H1 (cell line): ENCODE data around the gene LGI4. TPM values are rescaled to one million over a fixed set of nuclear protein-coding genes. Genes with fewer than 3 reads are reported as not detected.

Source experiments
- PHF8 ChIP-seq: fragments of 200-600 bp; sonication (generic); conservative IDR thresholded peaks from 2 replicates; pipeline ENCODE4 v1.7.1; 2012; ENCODE audit warnings: low read depth, mild to moderate bottlenecking, inconsistent platforms, low read length, moderate library complexity
- POLR2AphosphoS5 ChIP-seq: IDR thresholded peaks from 2 replicates; pipeline ENCODE4 v1.6.1; 2011; ENCODE audit warnings: low read depth, low read length
- polyA plus RNA-seq, 7 experiments: library from polyadenylated mRNA; depleted of rRNA in 3 of 7; stranded (reverse) in 5 of 7; unstranded in 2 of 7; fragments of >200 nt in 5 of 7; fragments of 200-250 nt in 2 of 7; gene quantifications; 1 replicate in 5 of 7; 2 replicates in 1 of 7; 4 replicates in 1 of 7; pipeline versions ENCODE4 v1.2.1 to v1.2.3, GENCODE V29; 2011 to 2013; ENCODE audit warnings: missing spikeins in 2 of 7, mixed read lengths in 2 of 7
- total RNA-seq: library from RNA; stranded (reverse); fragmentation: NEBNext Ultra II Directional; extraction: Animal tissue kit (Norgen Biotek cat#: 25700); gene quantifications from 2 replicates; pipeline ENCODE4 v1.2.1, GENCODE V29; 2021
- TF ChIP-seq, protein P1 (sequence below): fragments of 300-600 bp; sonication (generic); IDR thresholded peaks from 2 replicates; pipeline ENCODE4 v1.7.1; 2012; ENCODE audit warnings: low read length, moderate library complexity, mild to moderate bottlenecking, inconsistent platforms; ENCODE audit not compliant: insufficient replicate concordance
- TF ChIP-seq, protein P2 (sequence below): IDR thresholded peaks from 2 replicates; pipeline ENCODE4 v1.6.1; 2012; ENCODE audit warnings: low read length, inconsistent platforms

The LGI4 gene
- total and polyA plus RNA-seq, 2 of the 8 experiments (the other 6 are each of a cell fraction or from before 2014, with no cell fraction given) = 2.0 to 8.2 TPM

- TF ChIP-seq, protein P1, sequence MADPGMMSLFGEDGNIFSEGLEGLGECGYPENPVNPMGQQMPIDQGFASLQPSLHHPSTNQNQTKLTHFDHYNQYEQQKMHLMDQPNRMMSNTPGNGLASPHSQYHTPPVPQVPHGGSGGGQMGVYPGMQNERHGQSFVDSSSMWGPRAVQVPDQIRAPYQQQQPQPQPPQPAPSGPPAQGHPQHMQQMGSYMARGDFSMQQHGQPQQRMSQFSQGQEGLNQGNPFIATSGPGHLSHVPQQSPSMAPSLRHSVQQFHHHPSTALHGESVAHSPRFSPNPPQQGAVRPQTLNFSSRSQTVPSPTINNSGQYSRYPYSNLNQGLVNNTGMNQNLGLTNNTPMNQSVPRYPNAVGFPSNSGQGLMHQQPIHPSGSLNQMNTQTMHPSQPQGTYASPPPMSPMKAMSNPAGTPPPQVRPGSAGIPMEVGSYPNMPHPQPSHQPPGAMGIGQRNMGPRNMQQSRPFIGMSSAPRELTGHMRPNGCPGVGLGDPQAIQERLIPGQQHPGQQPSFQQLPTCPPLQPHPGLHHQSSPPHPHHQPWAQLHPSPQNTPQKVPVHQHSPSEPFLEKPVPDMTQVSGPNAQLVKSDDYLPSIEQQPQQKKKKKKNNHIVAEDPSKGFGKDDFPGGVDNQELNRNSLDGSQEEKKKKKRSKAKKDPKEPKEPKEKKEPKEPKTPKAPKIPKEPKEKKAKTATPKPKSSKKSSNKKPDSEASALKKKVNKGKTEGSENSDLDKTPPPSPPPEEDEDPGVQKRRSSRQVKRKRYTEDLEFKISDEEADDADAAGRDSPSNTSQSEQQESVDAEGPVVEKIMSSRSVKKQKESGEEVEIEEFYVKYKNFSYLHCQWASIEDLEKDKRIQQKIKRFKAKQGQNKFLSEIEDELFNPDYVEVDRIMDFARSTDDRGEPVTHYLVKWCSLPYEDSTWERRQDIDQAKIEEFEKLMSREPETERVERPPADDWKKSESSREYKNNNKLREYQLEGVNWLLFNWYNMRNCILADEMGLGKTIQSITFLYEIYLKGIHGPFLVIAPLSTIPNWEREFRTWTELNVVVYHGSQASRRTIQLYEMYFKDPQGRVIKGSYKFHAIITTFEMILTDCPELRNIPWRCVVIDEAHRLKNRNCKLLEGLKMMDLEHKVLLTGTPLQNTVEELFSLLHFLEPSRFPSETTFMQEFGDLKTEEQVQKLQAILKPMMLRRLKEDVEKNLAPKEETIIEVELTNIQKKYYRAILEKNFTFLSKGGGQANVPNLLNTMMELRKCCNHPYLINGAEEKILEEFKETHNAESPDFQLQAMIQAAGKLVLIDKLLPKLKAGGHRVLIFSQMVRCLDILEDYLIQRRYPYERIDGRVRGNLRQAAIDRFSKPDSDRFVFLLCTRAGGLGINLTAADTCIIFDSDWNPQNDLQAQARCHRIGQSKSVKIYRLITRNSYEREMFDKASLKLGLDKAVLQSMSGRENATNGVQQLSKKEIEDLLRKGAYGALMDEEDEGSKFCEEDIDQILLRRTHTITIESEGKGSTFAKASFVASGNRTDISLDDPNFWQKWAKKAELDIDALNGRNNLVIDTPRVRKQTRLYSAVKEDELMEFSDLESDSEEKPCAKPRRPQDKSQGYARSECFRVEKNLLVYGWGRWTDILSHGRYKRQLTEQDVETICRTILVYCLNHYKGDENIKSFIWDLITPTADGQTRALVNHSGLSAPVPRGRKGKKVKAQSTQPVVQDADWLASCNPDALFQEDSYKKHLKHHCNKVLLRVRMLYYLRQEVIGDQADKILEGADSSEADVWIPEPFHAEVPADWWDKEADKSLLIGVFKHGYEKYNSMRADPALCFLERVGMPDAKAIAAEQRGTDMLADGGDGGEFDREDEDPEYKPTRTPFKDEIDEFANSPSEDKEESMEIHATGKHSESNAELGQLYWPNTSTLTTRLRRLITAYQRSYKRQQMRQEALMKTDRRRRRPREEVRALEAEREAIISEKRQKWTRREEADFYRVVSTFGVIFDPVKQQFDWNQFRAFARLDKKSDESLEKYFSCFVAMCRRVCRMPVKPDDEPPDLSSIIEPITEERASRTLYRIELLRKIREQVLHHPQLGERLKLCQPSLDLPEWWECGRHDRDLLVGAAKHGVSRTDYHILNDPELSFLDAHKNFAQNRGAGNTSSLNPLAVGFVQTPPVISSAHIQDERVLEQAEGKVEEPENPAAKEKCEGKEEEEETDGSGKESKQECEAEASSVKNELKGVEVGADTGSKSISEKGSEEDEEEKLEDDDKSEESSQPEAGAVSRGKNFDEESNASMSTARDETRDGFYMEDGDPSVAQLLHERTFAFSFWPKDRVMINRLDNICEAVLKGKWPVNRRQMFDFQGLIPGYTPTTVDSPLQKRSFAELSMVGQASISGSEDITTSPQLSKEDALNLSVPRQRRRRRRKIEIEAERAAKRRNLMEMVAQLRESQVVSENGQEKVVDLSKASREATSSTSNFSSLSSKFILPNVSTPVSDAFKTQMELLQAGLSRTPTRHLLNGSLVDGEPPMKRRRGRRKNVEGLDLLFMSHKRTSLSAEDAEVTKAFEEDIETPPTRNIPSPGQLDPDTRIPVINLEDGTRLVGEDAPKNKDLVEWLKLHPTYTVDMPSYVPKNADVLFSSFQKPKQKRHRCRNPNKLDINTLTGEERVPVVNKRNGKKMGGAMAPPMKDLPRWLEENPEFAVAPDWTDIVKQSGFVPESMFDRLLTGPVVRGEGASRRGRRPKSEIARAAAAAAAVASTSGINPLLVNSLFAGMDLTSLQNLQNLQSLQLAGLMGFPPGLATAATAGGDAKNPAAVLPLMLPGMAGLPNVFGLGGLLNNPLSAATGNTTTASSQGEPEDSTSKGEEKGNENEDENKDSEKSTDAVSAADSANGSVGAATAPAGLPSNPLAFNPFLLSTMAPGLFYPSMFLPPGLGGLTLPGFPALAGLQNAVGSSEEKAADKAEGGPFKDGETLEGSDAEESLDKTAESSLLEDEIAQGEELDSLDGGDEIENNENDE = no peak
- TF ChIP-seq, protein P2, sequence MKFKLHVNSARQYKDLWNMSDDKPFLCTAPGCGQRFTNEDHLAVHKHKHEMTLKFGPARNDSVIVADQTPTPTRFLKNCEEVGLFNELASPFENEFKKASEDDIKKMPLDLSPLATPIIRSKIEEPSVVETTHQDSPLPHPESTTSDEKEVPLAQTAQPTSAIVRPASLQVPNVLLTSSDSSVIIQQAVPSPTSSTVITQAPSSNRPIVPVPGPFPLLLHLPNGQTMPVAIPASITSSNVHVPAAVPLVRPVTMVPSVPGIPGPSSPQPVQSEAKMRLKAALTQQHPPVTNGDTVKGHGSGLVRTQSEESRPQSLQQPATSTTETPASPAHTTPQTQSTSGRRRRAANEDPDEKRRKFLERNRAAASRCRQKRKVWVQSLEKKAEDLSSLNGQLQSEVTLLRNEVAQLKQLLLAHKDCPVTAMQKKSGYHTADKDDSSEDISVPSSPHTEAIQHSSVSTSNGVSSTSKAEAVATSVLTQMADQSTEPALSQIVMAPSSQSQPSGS = no peak
- no peak for TF ChIP-seq PHF8
- TF ChIP-seq POLR2AphosphoS5 = no peak
Measured at GRCh38 chr19:35177377-35178274, 42.8 kb upstream of the LGI4 start (continued).
